Fibroblast of villous mesenchyme (primary cell): ENCODE measurements around the gene URM1. TPM values are rescaled to one million over a fixed set of nuclear protein-coding genes. Genes with fewer than 3 reads are reported as not detected.
"Not testable (repeated sequence)": the region's sequence is repeated elsewhere in the genome, so short reads cannot be mapped to it uniquely, and the experiment has no call there.

Source experiments
- DNase-seq: peaks from one replicate; pipeline ENCODE4 v3.0.0-alpha.2; 2010; ENCODE audit warnings: low read depth
- H3K4me3 ChIP-seq: 2 replicates; pipeline ENCODE4 v1.5.1; 2011; ENCODE audit warnings: low read depth, mild to moderate bottlenecking, low read length
- CTCF ChIP-seq: IDR thresholded peaks from 2 replicates; pipeline ENCODE4 v1.5.1; 2012; ENCODE audit warnings: low read depth, mild to moderate bottlenecking, low read length; ENCODE audit not compliant: insufficient read depth
- total RNA-seq: library from RNA; depleted of rRNA; stranded (reverse); fragments of >200 nt; gene quantifications from 2 replicates; pipeline ENCODE4 v1.2.3, GENCODE V29; 2012

Gene URM1
- total RNA-seq, 1 donor, result 29.8 TPM

- no peak overlapping the region for H3K4me3 ChIP-seq
- TF ChIP-seq CTCF, result no peak
- no peak for DNase-seq
Measured at GRCh38 chr9:128408963-128409431, 37.8 kb downstream of the URM1 start.

- TF ChIP-seq CTCF, result no peak
Measured at GRCh38 chr9:128409450-128409849, 38.3 kb downstream of the URM1 start.

DNA sequence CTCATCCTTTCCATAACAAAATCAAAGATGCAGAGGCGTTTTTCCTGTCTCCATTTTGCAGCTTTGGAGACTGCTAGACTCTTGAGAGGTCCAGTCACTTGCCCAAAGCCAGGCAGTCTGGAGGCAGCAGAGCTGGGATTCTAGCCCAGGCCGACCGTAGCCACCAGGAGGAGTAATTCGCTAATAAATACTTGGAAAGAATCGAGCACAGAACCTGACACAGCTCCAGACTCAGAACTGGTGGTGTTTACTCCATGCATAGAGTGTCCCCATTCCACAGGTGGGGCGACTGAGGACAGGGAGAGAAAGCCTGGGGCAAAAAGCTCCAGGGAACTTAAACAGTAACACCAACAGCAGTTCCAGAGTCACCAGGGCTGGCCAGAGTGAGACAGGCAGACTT lies 38.8 kb downstream of the URM1 start:
- TF ChIP-seq CTCF, result peak; percentile 41
- no peak overlapping the region for H3K4me3 ChIP-seq
- DNase-seq, result peak; percentile 17

More at GRCh38 chr9:128409450-128409849, 38.3 kb downstream of the URM1 start:
- H3K4me3 ChIP-seq, result no peak overlapping the region
- no peak for DNase-seq

GRCh38 chr9:128411364-128412119 lies 40.4 kb downstream of the URM1 start:
- DNase-seq, result no peak
- no peak for TF ChIP-seq CTCF
- no peak overlapping the region for H3K4me3 ChIP-seq

- DNase-seq, result peak; percentile 44
- no peak overlapping the region for H3K4me3 ChIP-seq
- TF ChIP-seq CTCF, result peak; percentile 72
Measured at GRCh38 chr9:128412120-128412790, 41.1 kb downstream of the URM1 start.

DNA sequence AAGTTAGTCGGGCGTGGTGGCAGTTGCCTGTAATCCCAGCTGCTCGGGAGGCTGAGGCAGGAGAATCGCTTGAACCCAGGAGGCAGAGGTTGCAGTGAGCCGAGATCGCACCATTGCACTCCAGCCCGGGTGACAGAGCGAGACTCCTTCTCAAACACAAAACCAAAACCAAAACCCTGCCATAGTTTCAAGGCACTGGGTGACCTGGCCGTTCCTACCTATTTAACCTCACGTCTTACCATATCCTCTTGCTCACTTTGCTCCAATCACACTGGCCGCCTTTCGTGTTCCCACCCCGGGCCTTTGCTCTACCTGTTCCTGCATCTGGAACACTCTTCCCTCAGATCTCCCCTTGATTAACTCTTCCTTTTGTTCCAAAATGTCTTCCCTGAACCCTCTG lies 42.6 kb downstream of the URM1 start:
- not testable (repeated sequence) for DNase-seq, H3K4me3 ChIP-seq

DNA sequence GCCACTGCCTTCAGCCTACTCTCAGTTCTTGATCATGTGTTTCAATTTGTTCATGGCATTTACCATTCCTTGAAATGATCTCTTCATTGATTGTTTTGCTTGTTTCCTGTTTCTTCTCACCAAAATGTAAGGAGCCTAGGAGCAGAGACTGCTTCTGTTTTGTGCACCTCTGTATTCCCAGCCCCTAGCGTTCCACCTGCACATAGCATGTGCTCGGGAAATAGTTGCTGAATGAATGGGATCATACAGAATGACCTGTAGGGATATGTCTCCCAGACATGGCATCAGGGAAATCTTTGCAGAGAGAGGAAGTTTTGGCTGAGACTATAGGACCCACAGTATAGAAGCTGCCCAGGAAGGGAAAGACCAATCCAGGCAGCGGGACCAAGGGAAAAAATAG lies 43.3 kb downstream of the URM1 start:
- TF ChIP-seq CTCF, result no peak
- no peak for DNase-seq
- no peak overlapping the region for H3K4me3 ChIP-seq
